Stomach (tissue), 4 donors: ENCODE measurements around the gene COL9A2.

ENCODE experiments used
- CTCF ChIP-seq, 7 experiments: fragments of 450-650 bp in 4 of 7; fragments of 200-600 bp in 3 of 7; sonication (generic) in 3 of 7; IDR thresholded peaks; one replicate each; pipeline ENCODE4 v1.5.1; 2016 to 2019; ENCODE audit warnings: antibody characterized with exemption in 7 of 7, control low read depth in 2 of 7, mild to moderate bottlenecking in 1 of 7
- EP300 ChIP-seq: sonication (generic); formaldehyde crosslinking; IDR thresholded peaks from one replicate; pipeline ENCODE4 v1.6.1; 2017; ENCODE audit warnings: antibody characterized with exemption
- POLR2A ChIP-seq, 4 donors: fragments of 450-650 bp; IDR thresholded peaks; one replicate each; pipeline ENCODE4 v1.6.1; 2016; ENCODE audit warnings: antibody characterized with exemption in 4 of 4, control low read depth in 2 of 4, mild to moderate bottlenecking in 1 of 4, moderate library complexity in 1 of 4
- POLR2AphosphoS5 ChIP-seq, 3 donors: sonication (generic); formaldehyde crosslinking; IDR thresholded peaks; one replicate each; pipeline ENCODE4 v1.6.1; 2016; ENCODE audit warnings: antibody characterized with exemption in 3 of 3

DNA sequence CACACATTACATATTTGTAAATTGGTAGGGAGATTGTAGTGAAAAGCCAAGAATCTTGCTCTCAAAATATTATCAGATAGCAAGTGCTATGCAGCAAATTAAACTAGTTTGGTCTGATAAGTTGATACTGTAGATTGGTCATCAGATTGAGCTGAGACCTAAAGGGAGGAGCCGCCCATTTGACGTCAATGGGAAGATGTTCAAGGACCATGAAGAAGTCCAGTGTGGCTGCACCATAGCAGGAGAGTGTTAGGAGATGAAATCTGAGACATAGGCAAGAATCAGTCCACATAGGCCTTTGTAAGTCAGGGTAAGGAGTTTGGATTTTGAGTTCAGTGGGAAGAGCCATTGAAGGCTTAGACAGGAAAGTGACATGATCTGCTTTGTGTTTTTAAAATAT lies 42.8 kb downstream of the COL9A2 start:
- no peak for TF ChIP-seq POLR2A (IDR thresholded peaks at IDR 0.05)
- TF ChIP-seq CTCF (IDR thresholded peaks at IDR 0.05): no peak
- TF ChIP-seq POLR2AphosphoS5 (IDR thresholded peaks at IDR 0.05): no peak
- no peak for TF ChIP-seq EP300
